H1 (cell line): ENCODE results near the gene FAM83B. TPM values are rescaled to one million over a fixed set of nuclear protein-coding genes. Genes with fewer than 3 reads are reported as not detected.

ENCODE experiments used
- CTCF ChIA-PET: fragments of 300-600 bp; sonication (Branson Sonifier 250); formaldehyde crosslinking; loops from one replicate; lab custom pipeline; 2021; ENCODE audit not compliant: partially characterized antibody; lab: Charles Lee
- POLR2A ChIA-PET: fragments of 300-600 bp; sonication (Branson Sonifier 250); formaldehyde crosslinking; loops from one replicate; lab custom pipeline; 2021; ENCODE audit warnings: inconsistent platforms; ENCODE audit not compliant: partially characterized antibody; lab: Charles Lee
- DNase-seq, 2 experiments: peaks; one replicate each; pipeline versions ENCODE4 v3.0.0 to v3.0.0-alpha.2; 2010 to 2022; ENCODE audit warnings: low spot score in 2 of 2, low read depth in 1 of 2, mixed read lengths in 1 of 2
- FAIRE-seq: peaks from 2 replicates; lab custom pipeline; 2011; peaks lifted over from hg19 to GRCh38; lab: Jason Lieb, UNC
- H2AFZ ChIP-seq: 2 replicates; pipeline ENCODE4 v1.8.1; 2012; ENCODE audit warnings: low read length, inconsistent platforms
- H2AK5ac ChIP-seq: 2 replicates; pipeline ENCODE4 v1.6.1; 2013; ENCODE audit warnings: low read depth, low read length
- H2BK120ac ChIP-seq: replicated peaks from 2 replicates; pipeline ENCODE3; 2013; ENCODE audit warnings: low read depth, low read length, inconsistent platforms
- H2BK12ac ChIP-seq: 2 replicates; pipeline ENCODE4 v1.6.1; 2013; ENCODE audit warnings: low read depth, low read length
- H2BK15ac ChIP-seq: 2 replicates; pipeline ENCODE4 v1.6.1; 2013; ENCODE audit warnings: low read length
- H2BK20ac ChIP-seq: 2 replicates; pipeline ENCODE4 v1.6.1; 2013; ENCODE audit warnings: low read length
- H2BK5ac ChIP-seq: 2 replicates; pipeline ENCODE4 v1.6.1; 2013; ENCODE audit warnings: low read depth, low read length
- H3K14ac ChIP-seq: 2 replicates; pipeline ENCODE4 v1.6.1; 2013; ENCODE audit warnings: inconsistent platforms; ENCODE audit not compliant: insufficient read length
- H3K18ac ChIP-seq: 2 replicates; pipeline ENCODE4 v1.6.1; 2013; ENCODE audit warnings: low read length; ENCODE audit errors: extremely low read depth
- H3K23ac ChIP-seq: 2 replicates; pipeline ENCODE4 v1.6.1; 2013; ENCODE audit warnings: inconsistent platforms; ENCODE audit not compliant: insufficient read length
- H3K23me2 ChIP-seq: 2 replicates; pipeline ENCODE4 v1.6.1; 2013; ENCODE audit warnings: low read depth, low read length
- H3K27ac ChIP-seq: 2 replicates; pipeline ENCODE4 v1.6.1; 2011; ENCODE audit warnings: low read depth, low read length, inconsistent platforms
- H3K27me3 ChIP-seq, 4 experiments: replicated peaks in 1 of 4; 1 replicate in 1 of 4; 2 replicates in 3 of 4; pipeline versions ENCODE4 v1.6.1 to v1.8.1; 2011 to 2013; ENCODE audit warnings: low read length in 3 of 4, mild to moderate bottlenecking in 3 of 4, inconsistent platforms in 2 of 4, mixed read lengths in 2 of 4, moderate library complexity in 1 of 4; ENCODE audit not compliant: control insufficient read depth in 3 of 4, insufficient read depth in 3 of 4; ENCODE audit errors: extremely low read depth in 1 of 4
- H3K36me3 ChIP-seq, 4 experiments: 2 replicates each; pipeline versions ENCODE4 v1.6.1 to v1.8.1; 2011 to 2013; ENCODE audit warnings: mild to moderate bottlenecking in 4 of 4, low read length in 3 of 4, moderate library complexity in 2 of 4, control low read depth in 1 of 4, inconsistent platforms in 1 of 4; ENCODE audit not compliant: insufficient read depth in 4 of 4, control insufficient read depth in 2 of 4
- H3K4ac ChIP-seq: replicated peaks from 2 replicates; pipeline ENCODE3; 2013; ENCODE audit warnings: low read length, low read depth, mixed read lengths, inconsistent platforms; ENCODE audit not compliant: insufficient read length
- H3K4me1 ChIP-seq, 4 experiments: replicated peaks in 1 of 4; 1 replicate in 1 of 4; 2 replicates in 3 of 4; pipeline versions ENCODE4 v1.6.1 to v1.8.1; 2011 to 2013; ENCODE audit warnings: low read length in 3 of 4, inconsistent platforms in 2 of 4, mixed read lengths in 1 of 4; ENCODE audit not compliant: insufficient read depth in 4 of 4, control insufficient read depth in 3 of 4
- H3K4me2 ChIP-seq, 2 experiments: 2 replicates each; pipeline versions ENCODE4 v1.6.1 to v1.8.1; 2011 to 2013; ENCODE audit warnings: low read depth in 2 of 2, low read length in 2 of 2, control low read depth in 1 of 2, inconsistent platforms in 1 of 2, mild to moderate bottlenecking in 1 of 2; ENCODE audit not compliant: insufficient read depth in 1 of 2
- H3K4me3 ChIP-seq, 4 experiments: fragments of 200-600, 300-600 bp in 1 of 4; sonication (generic), shearing (Covaris generic), sonication (Bioruptor Twin) in 1 of 4; 2 replicates each; pipeline versions ENCODE4 v1.5.1 to v1.8.1; 2011 to 2016; ENCODE audit warnings: low read length in 4 of 4, low read depth in 3 of 4, control low read depth in 2 of 4, inconsistent platforms in 2 of 4, mild to moderate bottlenecking in 2 of 4, mixed read lengths in 1 of 4, moderate library complexity in 1 of 4; ENCODE audit not compliant: insufficient read depth in 2 of 4; ENCODE audit errors: extremely low read depth in 1 of 4
- H3K56ac ChIP-seq: replicated peaks from 2 replicates; pipeline ENCODE3; 2013; ENCODE audit warnings: low read depth, mild to moderate bottlenecking, mixed read lengths, low read length, inconsistent platforms; ENCODE audit not compliant: insufficient read length
- H3K79me1 ChIP-seq: 2 replicates; pipeline ENCODE4 v1.6.1; 2013; ENCODE audit warnings: low read depth, low read length, control low read depth
- H3K79me2 ChIP-seq, 2 experiments: 2 replicates each; pipeline versions ENCODE4 v1.6.1 to v1.8.1; 2012 to 2013; ENCODE audit warnings: low read length in 2 of 2, mild to moderate bottlenecking in 2 of 2, inconsistent platforms in 1 of 2; ENCODE audit not compliant: insufficient read depth in 2 of 2, control insufficient read depth in 1 of 2
- H3K9ac ChIP-seq, 4 experiments: replicated peaks in 1 of 4; 1 replicate in 1 of 4; 2 replicates in 3 of 4; pipeline versions ENCODE4 v1.6.1 to v1.8.1; 2011 to 2013; ENCODE audit warnings: low read depth in 3 of 4, low read length in 3 of 4, control low read depth in 2 of 4, mild to moderate bottlenecking in 2 of 4, moderate library complexity in 2 of 4, inconsistent platforms in 1 of 4; ENCODE audit errors: extremely low read depth in 1 of 4
- H3K9me3 ChIP-seq, 2 experiments: 2 replicates each; pipeline versions ENCODE4 v1.6.1 to v1.8.1; 2012 to 2013; ENCODE audit warnings: mild to moderate bottlenecking in 2 of 2, moderate library complexity in 2 of 2, control low read depth in 1 of 2, inconsistent platforms in 1 of 2, low read depth in 1 of 2, low read length in 1 of 2, mixed read lengths in 1 of 2; ENCODE audit not compliant: insufficient read depth in 2 of 2
- H4K20me1 ChIP-seq, 2 experiments: replicated peaks in 1 of 2; 2 replicates each; pipeline versions ENCODE3 to v1.8.1; 2011 to 2013; ENCODE audit warnings: inconsistent platforms in 2 of 2, low read length in 2 of 2, mild to moderate bottlenecking in 1 of 2; ENCODE audit not compliant: insufficient read depth in 2 of 2, control insufficient read depth in 1 of 2
- H4K5ac ChIP-seq: 2 replicates; pipeline ENCODE4 v1.6.1; 2013; ENCODE audit warnings: low read length, low read depth, mixed read lengths, inconsistent platforms; ENCODE audit not compliant: insufficient read length
- H4K8ac ChIP-seq: 2 replicates; pipeline ENCODE4 v1.8.0; 2013; ENCODE audit warnings: mild to moderate bottlenecking, moderate library complexity, low read length, inconsistent platforms; ENCODE audit not compliant: insufficient read depth; ENCODE audit errors: extremely low read depth
- H4K91ac ChIP-seq: replicated peaks from 2 replicates; pipeline ENCODE3; 2013; ENCODE audit warnings: low read length, mixed read lengths, inconsistent platforms; ENCODE audit not compliant: insufficient read length
- GTF2F1 ChIP-seq: IDR thresholded peaks from 2 replicates; pipeline ENCODE4 v1.6.1; 2012; ENCODE audit warnings: low read depth, low read length, improper control_type of control experiment, borderline replicate concordance
- KDM4A ChIP-seq: IDR thresholded peaks from one replicate; pipeline ENCODE4 v1.7.1; 2012; ENCODE audit warnings: low read depth, mild to moderate bottlenecking, moderate library complexity, low read length, inconsistent platforms; ENCODE audit not compliant: severe bottlenecking
- NRF1 ChIP-seq: IDR thresholded peaks from 2 replicates; pipeline ENCODE4 v1.6.1; 2011; ENCODE audit warnings: mild to moderate bottlenecking, low read depth, low read length, improper control_type of control experiment
- RAD21 ChIP-seq, 2 experiments: IDR thresholded peaks in 1 of 2; conservative IDR thresholded peaks in 1 of 2; 2 replicates each; pipeline ENCODE4 v1.6.1; 2011; ENCODE audit warnings: low read depth in 2 of 2, low read length in 2 of 2, improper control_type of control experiment in 1 of 2, inconsistent platforms in 1 of 2, mild to moderate bottlenecking in 1 of 2, moderate library complexity in 1 of 2
- RBBP5 ChIP-seq: IDR thresholded peaks from 2 replicates; pipeline ENCODE4 v1.7.1; 2012; ENCODE audit warnings: low read depth, mild to moderate bottlenecking, inconsistent platforms, low read length, moderate library complexity, borderline replicate concordance
- SUZ12 ChIP-seq: fragments of 200-600 bp; sonication (generic); IDR thresholded peaks from 2 replicates; pipeline ENCODE4 v1.6.1; 2012; ENCODE audit warnings: mild to moderate bottlenecking, inconsistent platforms, low read length, moderate library complexity, mixed read lengths
- WGBS, 2 experiments: shearing (Covaris generic) in 1 of 2; methylation state at CpG; one replicate each; pipeline versions ENCODE4 v1.1.6 to v1.1.7; 2013 to 2015; ENCODE audit warnings: low lambda C conversion rate in 2 of 2, mixed read lengths in 2 of 2, inconsistent platforms in 1 of 2, low coverage in 1 of 2, missing lambda C conversion rate in 1 of 2; ENCODE audit not compliant: insufficient replicate concordance in 2 of 2, insufficient coverage in 1 of 2, insufficient read length in 1 of 2; ENCODE audit errors: extremely low coverage in 1 of 2, missing lambda C conversion rate in 1 of 2; 5-methylcytosine and 5-hydroxymethylcytosine counted together
- polyA plus RNA-seq, 7 experiments: library from polyadenylated mRNA; depleted of rRNA in 3 of 7; stranded (reverse) in 5 of 7; unstranded in 2 of 7; fragments of >200 nt in 5 of 7; fragments of 200-250 nt in 2 of 7; gene quantifications; 1 replicate in 5 of 7; 2 replicates in 1 of 7; 4 replicates in 1 of 7; pipeline versions ENCODE4 v1.2.1 to v1.2.3, GENCODE V29; 2011 to 2013; ENCODE audit warnings: missing spikeins in 2 of 7, mixed read lengths in 2 of 7
- total RNA-seq: library from RNA; stranded (reverse); fragmentation: NEBNext Ultra II Directional; extraction: Animal tissue kit (Norgen Biotek cat#: 25700); gene quantifications from 2 replicates; pipeline ENCODE4 v1.2.1, GENCODE V29; 2021

Gene FAM83B
- total and polyA plus RNA-seq, 2 of the 8 experiments (the other 6 are each of a cell fraction or from before 2014, with no cell fraction given): 0.71 to 5.7 TPM

- no peak overlapping the region for H3K4ac ChIP-seq
- TF ChIP-seq RAD21 (IDR thresholded peaks at IDR 0.05 in 1 of 2, conservative IDR thresholded peaks at IDR 0.05 in 1 of 2; ENCODE audit: low read depth in 2 of 2, low read length in 2 of 2) (no peak), SUZ12 (no peak), GTF2F1 (no peak), RBBP5 (no peak), NRF1 (no peak), KDM4A (no peak)
- no peaks in the 10 kb centered on the region for H3K27me3 ChIP-seq
- no peak overlapping the region for H2AFZ ChIP-seq
- no peak overlapping the region for H3K9ac ChIP-seq
- no peak overlapping the region for H4K91ac ChIP-seq
- no peak overlapping the region for H2BK20ac ChIP-seq
- H2BK15ac ChIP-seq: no peak overlapping the region
- no peaks in the 10 kb centered on the region; the same call in 1 of the 2 replicates for H3K79me1 ChIP-seq
- FAIRE-seq (no peak), DNase-seq (no peak)
- H2AK5ac ChIP-seq: no peak overlapping the region
- H3K23me2 ChIP-seq: no peaks in the 10 kb centered on the region
- no peaks in the 10 kb centered on the region for H3K79me2 ChIP-seq
- H3K23ac ChIP-seq: no peak overlapping the region
- H4K8ac ChIP-seq: no peak overlapping the region
- no peak overlapping the region for H3K4me3 ChIP-seq
- no peaks in the 10 kb centered on the region for H3K36me3 ChIP-seq
- peaks cover 0 to 7% (median 2%) of the 10 kb centered on the region in 4 experiments; a peak in 5 of 7 replicates for H3K4me1 ChIP-seq
- H3K27ac ChIP-seq: no peak overlapping the region
- no peak overlapping the region for H2BK12ac ChIP-seq
- H2BK120ac ChIP-seq: no peak overlapping the region
- H3K18ac ChIP-seq: no peak overlapping the region
- H3K9me3 ChIP-seq: no peaks in the 10 kb centered on the region
- no peak overlapping the region for H3K56ac ChIP-seq
- no peak overlapping the region for H4K5ac ChIP-seq
- H3K14ac ChIP-seq: no peak overlapping the region
- POLR2A ChIA-PET: no interaction called here
- CTCF ChIA-PET: interaction anchor here (1.0 kb wide), 1 partner anchor 147 kb away, joined by 3 read pairs; no protein-coding TSS in a partner anchor
- no peak overlapping the region for H3K4me2 ChIP-seq
- H2BK5ac ChIP-seq: no peak overlapping the region
- 44% methylated on average over 2 of the region's 2 CpGs; no CpG with 5 or more reads in 1 of the 2 experiments for WGBS, 2 experiments
- no peaks in the 10 kb centered on the region for H4K20me1 ChIP-seq
Measured at GRCh38 chr6:54864272-54864671, 17.7 kb downstream of the FAM83B start.
